Right lobe of liver (tissue), 6 donors: Measurements from ENCODE around the gene DCHS2. TPM values are rescaled to one million over a fixed set of nuclear protein-coding genes. Genes with fewer than 3 reads are reported as not detected.

Experiments used
- ATAC-seq, 4 donors: fragments of 200-7000 bp; cut with Tn5 transposase; one replicate each; pipeline ENCODE4 v1.9.1; 2020; ENCODE audit warnings: mild to moderate bottlenecking in 4 of 4, moderate library complexity in 4 of 4
- DNase-seq, 3 donors: peaks; one replicate each; pipeline ENCODE4 v3.0.0-alpha.2; 2020
- H3K27ac ChIP-seq, 3 donors: fragments of 200-600 bp; one replicate each; pipeline ENCODE4 v1.8.0; 2022
- H3K27me3 ChIP-seq, 2 donors: fragments of 200-600 bp; one replicate each; pipeline ENCODE4 v1.8.0; 2022
- H3K36me3 ChIP-seq, 4 donors: fragments of 200-600 bp; sonication (generic) in 1 of 4; one replicate each; pipeline versions ENCODE4 v1.5.1 to v1.8.0; 2017 to 2022; ENCODE audit warnings: control low read depth in 1 of 4
- H3K4me1 ChIP-seq, 4 donors: fragments of 200-600 bp; sonication (generic) in 1 of 4; one replicate each; pipeline versions ENCODE4 v1.5.1 to v1.8.0; 2017 to 2022; ENCODE audit warnings: control low read depth in 1 of 4
- H3K4me3 ChIP-seq, 3 donors: fragments of 200-600 bp; one replicate each; pipeline ENCODE4 v1.8.0; 2022
- H3K9me3 ChIP-seq, 4 donors: fragments of 200-600 bp; sonication (generic) in 1 of 4; one replicate each; pipeline versions ENCODE4 v1.5.1 to v1.8.0; 2017 to 2022; ENCODE audit warnings: control low read depth in 1 of 4
- CTCF ChIP-seq, 4 donors: fragments of 200-600 bp in 3 of 4; fragments of 450-650 bp in 1 of 4; IDR thresholded peaks; one replicate each; pipeline versions ENCODE4 v1.5.1 to v1.8.0; 2016 to 2022; ENCODE audit warnings: antibody characterized with exemption in 4 of 4, mild to moderate bottlenecking in 2 of 4
- POLR2A ChIP-seq: fragments of 450-650 bp; IDR thresholded peaks from one replicate; pipeline ENCODE4 v1.6.1; 2017; ENCODE audit warnings: antibody characterized with exemption, mild to moderate bottlenecking
- WGBS: methylation state at CpG from one replicate; pipeline ENCODE4 v1.1.6; 2018; ENCODE audit warnings: low coverage, low lambda C conversion rate; ENCODE audit not compliant: insufficient coverage; ENCODE audit errors: missing lambda C conversion rate; 5-methylcytosine and 5-hydroxymethylcytosine counted together
- intact Hi-C, 2 donors: fragments of 100-400 bp; cut with DNase I; formaldehyde crosslinking; loops; one replicate each; pipeline versions ENCODE4 v1.11.2 to v1.14.1; 2022
- total RNA-seq, 6 experiments: library from RNA; depleted of rRNA in 2 of 6; stranded (reverse); fragments of >200 nt in 2 of 6; fragmentation: NEBNext Ultra II Directional in 3 of 6; extraction: Animal tissue kit (Norgen Biotek cat#: 25700) in 3 of 6; gene quantifications; one replicate each; pipeline versions ENCODE4 v1.1.0 to v1.2.4, GENCODE V29; 2016 to 2023
- donor health status: DM: no; HTN: yes; CAD: no.
- donor health status: DM: no; HTN: no; CAD: no.
- donor health status: DM: no; HTN: no; CAD: no.
- donor health status: DM: no; HTN: yes; CAD: no.
- donor health status: DM: no; HTN: yes; CAD: no.

Gene DCHS2
- total RNA-seq, 6 experiments from 2014 or later: 0.07 to 0.37 (median 0.12) TPM; not detected in 1

- no peak for DNase-seq
- 73% methylated on average over 4 of the region's 4 CpGs for WGBS
- intact Hi-C loops: no loop called here
These were observed 26.0 kb upstream of the DCHS2 start for GRCh38 chr4:154517591-154517990.

GRCh38 chr4:154516318-154517029, 24.9 kb upstream of the DCHS2 start:
- H3K36me3 ChIP-seq: no peaks in the 10 kb centered on the region
- H3K27ac ChIP-seq: no peak overlapping the region
- TF ChIP-seq POLR2A (no peak), CTCF (IDR thresholded peaks at IDR 0.05) (no peak)
- DNase-seq: no peak
- 9% methylated on average over 1 of the region's 1 CpG for WGBS
- H3K4me3 ChIP-seq: no peak overlapping the region
- no peaks in the 10 kb centered on the region for H3K9me3 ChIP-seq
- H3K4me1 ChIP-seq: no peaks in the 10 kb centered on the region
- ATAC-seq: no peak
- intact Hi-C loops: no loop called here
- H3K27me3 ChIP-seq: no peaks in the 10 kb centered on the region

More at GRCh38 chr4:154517591-154517990, 26.0 kb upstream of the DCHS2 start:
- ATAC-seq: no peak
- Histone ChIP-seq H3K9me3 (no peaks in the 10 kb centered on the region), H3K36me3 (no peaks in the 10 kb centered on the region), H3K27me3 (no peaks in the 10 kb centered on the region), H3K4me1 (no peaks in the 10 kb centered on the region), H3K27ac (no peak overlapping the region), H3K4me3 (no peak overlapping the region)
- no peak for TF ChIP-seq POLR2A
- TF ChIP-seq CTCF (IDR thresholded peaks at IDR 0.05): no peak

- H3K27me3 ChIP-seq: no peaks in the 10 kb centered on the region
- WGBS: 55% methylated on average over 4 of the region's 4 CpGs
- TF ChIP-seq CTCF (IDR thresholded peaks at IDR 0.05) (no peak), POLR2A (no peak)
- no peak overlapping the region for H3K4me3 ChIP-seq
- no peak for DNase-seq
- no peaks in the 10 kb centered on the region for H3K4me1 ChIP-seq
- no peaks in the 10 kb centered on the region for H3K36me3 ChIP-seq
- ATAC-seq: no peak
- H3K27ac ChIP-seq: no peak overlapping the region
- intact Hi-C loops: no loop called here
- no peaks in the 10 kb centered on the region for H3K9me3 ChIP-seq
These were observed 20.4 kb upstream of the DCHS2 start for GRCh38 chr4:154511981-154512380.

- Histone ChIP-seq H3K4me1 (no peaks in the 10 kb centered on the region), H3K27ac (no peak overlapping the region), H3K4me3 (no peak overlapping the region), H3K9me3 (no peaks in the 10 kb centered on the region), H3K36me3 (no peaks in the 10 kb centered on the region), H3K27me3 (no peaks in the 10 kb centered on the region)
- 85% methylated on average over 2 of the region's 2 CpGs for WGBS
- no peak for TF ChIP-seq POLR2A
- TF ChIP-seq CTCF (IDR thresholded peaks at IDR 0.05): no peak
- ATAC-seq (no peak), DNase-seq (no peak)
- intact Hi-C loops: no loop called here
These were observed 19.9 kb upstream of the DCHS2 start for GRCh38 chr4:154511548-154511947.
